Femur (tissue), 1 donor: ENCODE data around the gene METAP1.
"Not testable (repeated sequence)": the region's sequence is repeated elsewhere in the genome, so short reads cannot be mapped to it uniquely, and the experiment has no call there.

Source experiments
- DNase-seq: peaks from one replicate; pipeline ENCODE4 v3.0.0-alpha.2; 2017

Gene METAP1

DNA sequence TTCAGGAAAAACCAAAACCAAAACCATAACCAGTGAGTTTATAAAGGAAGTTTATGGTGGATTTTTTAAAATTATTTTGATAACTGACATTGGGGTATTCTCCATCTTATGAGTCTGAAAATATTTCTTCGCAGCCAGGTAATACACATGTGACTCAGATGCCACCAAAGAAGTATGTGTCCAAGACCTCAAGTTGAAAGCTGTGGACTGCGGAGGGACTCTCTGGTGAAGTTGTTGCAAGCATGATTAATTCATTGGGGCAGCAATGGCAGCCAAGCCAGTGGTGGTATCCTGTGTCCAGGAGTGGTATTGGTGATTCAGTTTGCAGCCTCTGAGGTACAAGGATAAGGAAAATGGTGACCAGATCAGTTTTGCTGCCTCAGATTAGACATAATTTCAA is 107.1 kb downstream of the METAP1 start:
- no peak for DNase-seq

DNA sequence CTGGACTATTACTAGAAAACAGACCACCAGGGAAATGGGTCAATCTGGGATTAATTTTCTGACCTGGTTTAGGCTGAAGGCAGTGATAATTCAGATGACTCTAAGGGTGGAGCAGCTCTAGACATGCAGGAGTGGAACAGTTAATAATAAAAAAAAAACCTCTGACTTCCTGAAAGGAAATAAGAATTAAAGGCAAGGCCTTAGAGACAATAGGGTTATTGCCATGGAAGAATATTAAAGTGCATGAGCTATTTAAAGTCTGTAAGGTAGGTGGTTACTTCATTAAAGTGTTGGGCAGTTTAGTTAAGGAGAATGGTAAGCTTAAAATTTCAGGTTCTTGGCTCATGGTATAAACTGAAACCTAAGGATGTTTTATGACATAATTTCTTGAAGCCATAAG is 107.6 kb downstream of the METAP1 start:
- DNase-seq, result no peak

DNA sequence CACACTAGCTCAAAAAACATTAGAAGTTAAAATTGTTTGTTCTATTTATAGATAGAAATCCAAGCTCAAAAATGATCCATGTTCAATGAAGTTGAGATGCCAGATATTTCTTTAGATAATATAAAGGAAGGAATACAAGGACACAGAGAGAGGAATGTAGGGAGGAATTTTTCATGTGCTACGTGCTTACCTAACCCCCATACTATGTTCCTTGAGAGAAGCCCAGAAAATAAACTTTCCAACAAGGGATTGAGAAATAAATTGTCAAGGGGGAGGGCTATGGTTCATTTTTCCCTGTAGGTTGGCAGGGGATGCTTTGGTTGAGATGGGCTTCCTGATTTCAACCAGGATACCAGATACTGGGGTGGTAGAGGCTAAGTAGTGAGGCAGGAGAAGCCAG is 108.6 kb downstream of the METAP1 start:
- DNase-seq, result no peak

DNA sequence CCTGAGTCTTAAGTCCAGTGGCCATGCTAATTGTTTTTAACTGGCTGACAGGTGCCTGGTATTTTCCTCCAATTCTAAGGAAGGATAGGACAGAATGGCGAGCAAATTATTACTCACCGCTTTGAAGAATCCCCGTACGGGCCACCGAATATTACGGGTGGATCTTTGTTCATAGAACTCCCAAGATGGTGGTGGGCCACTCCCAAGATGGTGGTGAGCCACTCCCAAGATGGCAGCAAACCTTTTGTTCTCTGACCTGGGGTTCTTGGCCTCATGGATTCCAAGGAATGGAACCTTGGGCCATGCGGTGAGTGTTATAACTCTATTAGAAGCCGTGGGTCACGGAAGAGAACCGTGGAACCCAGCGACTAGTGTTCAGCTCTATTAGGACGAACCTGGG is 113.8 kb downstream of the METAP1 start:
- DNase-seq, result not testable (repeated sequence)
